Measurements from ENCODE around the gene RSPRY1. TPM values are rescaled to one million over a fixed set of nuclear protein-coding genes. Genes with fewer than 3 reads are reported as not detected.
"Not testable (repeated sequence)": the region's sequence is repeated elsewhere in the genome, so short reads cannot be mapped to it uniquely, and the experiment has no call there.

The RSPRY1 gene
- total RNA-seq, 1 donor, result 28.3 TPM

DNA sequence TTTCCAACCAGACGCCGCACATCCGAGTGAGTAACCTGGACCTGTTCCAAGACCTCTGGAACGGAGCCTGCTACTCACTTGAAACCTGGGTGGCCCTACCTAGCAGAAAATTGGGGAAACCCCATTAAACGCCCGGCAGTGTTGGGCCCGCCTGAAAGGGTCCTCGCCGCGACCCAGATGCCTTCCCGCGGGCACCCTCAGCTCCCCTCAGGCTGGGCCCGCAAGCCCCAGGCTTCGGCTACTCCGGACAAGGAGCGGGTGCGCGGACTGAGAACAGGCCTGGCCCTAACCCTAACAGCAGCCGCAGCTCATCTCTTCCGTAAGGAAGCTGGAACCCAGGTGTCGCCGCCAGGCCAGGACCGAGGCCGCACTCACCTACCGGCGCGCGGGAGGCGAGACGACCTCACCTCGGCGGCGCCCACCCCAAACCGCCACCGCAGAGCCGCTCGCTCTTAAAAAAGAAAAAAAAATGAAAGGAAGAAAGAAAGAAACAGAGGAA, 634 bp upstream of the RSPRY1 start:
- peak in 2 of 3 donors; percentile 54 for DNase-seq (ENCODE audit: low read depth in 2 of 3, low spot score in 2 of 3)

- DNase-seq (ENCODE audit: low read depth in 2 of 3, low spot score in 2 of 3), result peak in 2 of 3 donors; percentile 18 to 20
Observed at GRCh38 chr16:57186872-57187854, 1.0 kb downstream of the RSPRY1 start.

- DNase-seq (ENCODE audit: low read depth in 2 of 3, low spot score in 2 of 3), result not testable (repeated sequence)
Observed at GRCh38 chr16:57187902-57188710, 2.0 kb downstream of the RSPRY1 start.

- no peak for DNase-seq (ENCODE audit: low read depth in 2 of 3, low spot score in 2 of 3)
Observed at GRCh38 chr16:57188711-57189002, 2.5 kb downstream of the RSPRY1 start.

GRCh38 chr16:57189527-57189926, 3.4 kb downstream of the RSPRY1 start:
- DNase-seq (ENCODE audit: low read depth in 2 of 3, low spot score in 2 of 3), result not testable (repeated sequence)

GRCh38 chr16:57190136-57190535, 4.0 kb downstream of the RSPRY1 start:
- no peak for DNase-seq (ENCODE audit: low read depth in 2 of 3, low spot score in 2 of 3)

DNA sequence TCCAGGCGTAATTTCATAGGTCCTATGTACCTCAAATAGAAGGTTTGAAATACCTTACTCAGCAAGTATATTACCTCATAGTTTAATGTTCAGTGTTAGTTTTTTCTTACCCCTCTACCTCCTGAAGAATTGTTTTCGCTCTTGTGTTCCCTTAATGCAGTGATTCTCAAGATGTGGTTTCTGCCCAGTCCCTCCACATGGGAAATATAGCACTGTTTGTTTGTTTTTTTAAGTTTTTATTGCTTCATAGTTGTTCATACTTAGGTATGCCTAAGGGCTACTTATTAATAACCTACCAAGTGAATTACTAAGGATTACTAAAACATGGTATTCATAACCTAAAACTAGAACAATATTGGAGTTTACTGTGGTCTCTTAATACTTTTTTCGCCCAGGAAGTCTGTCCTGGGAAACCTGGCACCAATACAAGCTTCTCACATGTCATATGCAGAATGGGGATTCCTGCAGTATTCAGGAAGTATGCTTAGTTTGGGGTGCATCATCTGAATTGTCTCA, 5.0 kb downstream of the RSPRY1 start:
- no peak for DNase-seq (ENCODE audit: low read depth in 2 of 3, low spot score in 2 of 3)

- no peak for DNase-seq (ENCODE audit: low read depth in 2 of 3, low spot score in 2 of 3)
Observed at GRCh38 chr16:57192146-57192545, 6.0 kb downstream of the RSPRY1 start.

DNA sequence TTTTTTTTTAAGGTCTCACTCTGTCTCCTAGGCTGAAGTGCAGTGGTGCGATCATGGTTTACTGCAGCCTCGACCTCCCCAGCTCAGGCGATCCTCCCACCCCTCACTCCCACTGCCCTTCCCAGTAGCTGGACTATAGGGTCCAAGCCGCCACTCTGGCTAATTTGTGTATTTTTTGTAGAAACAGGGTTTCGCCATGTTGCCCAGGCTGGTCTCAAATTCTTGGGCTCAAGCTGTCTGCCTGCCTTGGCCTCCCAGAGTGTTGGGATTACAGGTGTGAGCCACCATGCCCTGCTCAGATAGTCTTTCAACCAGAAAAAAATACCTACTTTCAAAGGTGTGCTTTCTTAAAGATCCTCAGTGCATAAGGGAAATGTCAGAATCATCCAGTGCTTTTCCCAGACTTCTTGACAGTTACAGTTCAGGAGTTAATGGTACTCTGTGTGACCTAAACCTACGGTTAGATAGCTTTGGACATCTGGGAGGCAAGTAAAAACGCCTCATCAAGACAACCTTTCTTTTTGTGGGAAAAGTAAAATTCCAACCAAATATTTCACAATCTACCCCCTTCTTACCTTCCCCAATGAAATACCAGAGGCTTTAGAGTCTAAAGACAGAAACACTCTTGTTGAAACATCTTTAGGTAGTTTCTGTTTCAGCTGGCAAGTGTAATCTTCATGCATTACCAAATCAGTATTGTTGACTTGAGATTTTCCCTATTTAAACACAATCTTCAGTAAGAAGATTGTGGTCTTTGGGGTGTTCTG, 6.8 kb downstream of the RSPRY1 start:
- no peak for DNase-seq (ENCODE audit: low read depth in 2 of 3, low spot score in 2 of 3)

GRCh38 chr16:57194512-57194911, 8.4 kb downstream of the RSPRY1 start:
- DNase-seq (ENCODE audit: low read depth in 2 of 3, low spot score in 2 of 3), result no peak

- no peak for DNase-seq (ENCODE audit: low read depth in 2 of 3, low spot score in 2 of 3)
Observed at GRCh38 chr16:57196286-57196685, 10.2 kb downstream of the RSPRY1 start.

DNA sequence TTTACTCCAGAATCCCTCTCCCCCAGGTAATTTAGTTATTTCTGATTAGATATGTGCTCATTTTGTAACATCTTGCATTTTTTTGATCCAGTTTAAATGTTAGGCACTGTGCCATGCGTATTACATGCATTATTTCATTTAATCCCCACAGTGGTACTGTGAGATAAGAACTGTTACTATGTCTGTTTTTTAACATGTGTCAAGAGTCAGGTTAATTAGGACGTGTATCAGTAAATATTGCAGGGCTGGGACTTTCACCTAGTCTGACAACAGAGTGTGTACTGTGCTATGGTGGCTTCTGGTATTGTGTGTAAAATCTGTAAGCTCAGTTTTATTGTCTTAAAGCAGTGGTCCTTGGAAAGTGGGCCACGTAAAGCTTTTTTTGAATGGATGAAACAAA, 10.6 kb downstream of the RSPRY1 start:
- no peak for DNase-seq (ENCODE audit: low read depth in 2 of 3, low spot score in 2 of 3)

GRCh38 chr16:57200321-57200720, 14.2 kb downstream of the RSPRY1 start:
- not testable (repeated sequence) for DNase-seq (ENCODE audit: low read depth in 2 of 3, low spot score in 2 of 3)

- not testable (repeated sequence) for DNase-seq (ENCODE audit: low read depth in 2 of 3, low spot score in 2 of 3)
Observed at GRCh38 chr16:57200926-57201325, 14.8 kb downstream of the RSPRY1 start.

DNA sequence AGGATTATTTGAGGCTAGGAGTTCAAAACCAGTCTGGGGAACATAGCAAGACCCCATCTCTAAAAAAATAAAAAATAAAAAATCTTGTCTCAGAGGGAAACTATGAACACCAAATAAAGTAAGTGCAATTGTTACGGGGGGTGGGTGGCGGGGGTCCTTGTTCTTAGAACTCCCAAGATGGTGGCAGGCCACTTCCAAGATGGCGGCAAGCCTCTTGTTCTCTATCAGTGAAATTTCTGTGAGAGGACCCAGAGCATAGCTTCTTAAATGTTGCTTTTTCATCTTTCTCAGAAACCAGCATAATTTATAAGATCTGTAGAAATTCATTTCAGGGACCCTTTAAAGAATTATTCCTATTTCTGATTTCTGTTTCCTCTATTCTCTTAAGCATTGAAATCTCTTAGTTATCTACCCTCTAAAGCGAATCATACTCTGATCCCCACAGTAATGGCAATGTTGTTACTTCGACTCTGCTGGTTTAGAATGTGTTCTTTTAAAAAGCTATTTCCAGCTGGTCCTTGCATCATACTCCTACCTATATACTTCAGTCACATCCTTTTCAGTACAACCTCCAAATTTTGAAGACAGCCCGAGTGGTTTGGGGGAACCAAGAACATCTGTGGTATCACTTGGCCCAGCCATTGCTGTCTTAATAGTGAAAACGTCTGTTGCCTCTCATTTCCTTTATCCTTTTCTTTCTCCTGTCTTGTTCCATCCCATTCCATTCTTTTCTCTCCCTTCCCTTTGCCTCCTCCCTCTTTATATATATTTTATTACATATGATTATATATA, 16.2 kb downstream of the RSPRY1 start:
- no peak for DNase-seq (ENCODE audit: low read depth in 2 of 3, low spot score in 2 of 3)

GRCh38 chr16:57203451-57203850, 17.3 kb downstream of the RSPRY1 start:
- no peak for DNase-seq (ENCODE audit: low read depth in 2 of 3, low spot score in 2 of 3)

GRCh38 chr16:57204675-57205074, 18.5 kb downstream of the RSPRY1 start:
- DNase-seq (ENCODE audit: low read depth in 2 of 3, low spot score in 2 of 3), result no peak

DNA sequence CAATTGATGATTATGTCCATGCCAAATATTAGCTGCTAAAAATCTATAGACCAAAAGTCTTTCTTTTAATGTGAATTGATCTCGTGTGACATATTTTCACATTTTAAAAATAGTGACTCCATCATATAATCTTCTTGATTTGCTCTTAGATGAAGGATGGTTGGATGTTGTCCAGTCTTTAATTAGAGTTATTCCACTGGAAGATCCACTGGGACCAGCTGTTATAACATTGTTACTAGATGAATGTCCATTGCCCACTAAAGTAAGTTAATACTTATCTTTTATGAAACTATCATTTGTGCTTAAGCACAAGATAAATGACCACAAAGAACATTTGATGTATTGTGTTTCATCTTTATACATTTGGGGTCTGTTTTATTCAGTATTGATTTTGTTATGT, 22.8 kb downstream of the RSPRY1 start:
- DNase-seq (ENCODE audit: low read depth in 2 of 3, low spot score in 2 of 3), result no peak

- DNase-seq (ENCODE audit: low read depth in 2 of 3, low spot score in 2 of 3), result no peak
Observed at GRCh38 chr16:57209780-57210179, 23.7 kb downstream of the RSPRY1 start.

GRCh38 chr16:57213462-57213861, 27.3 kb downstream of the RSPRY1 start:
- DNase-seq (ENCODE audit: low read depth in 2 of 3, low spot score in 2 of 3), result no peak

Measured in hematopoietic multipotent progenitor cell (in vitro differentiated cells).